Femur (tissue), 1 donor: ENCODE results near the gene LPA.
"Not testable (repeated sequence)": the region's sequence is repeated elsewhere in the genome, so short reads cannot be mapped to it uniquely, and the experiment has no call there.

Experiments
- DNase-seq: peaks from one replicate; pipeline ENCODE4 v3.0.0-alpha.2; 2017

Gene LPA

GRCh38 chr6:160659562-160659961, 4.5 kb downstream of the LPA start:
- DNase-seq, result no peak

GRCh38 chr6:160634706-160635105, 29.4 kb downstream of the LPA start:
- DNase-seq, result no peak

GRCh38 chr6:160595838-160596832, 67.9 kb downstream of the LPA start:
- DNase-seq, result no peak

- DNase-seq, result not testable (repeated sequence)
Measured at GRCh38 chr6:160595297-160595696, 68.8 kb downstream of the LPA start.

GRCh38 chr6:160586374-160586773, 77.7 kb downstream of the LPA start:
- no peak for DNase-seq

- DNase-seq, result no peak
Measured at GRCh38 chr6:160583794-160584193, 80.3 kb downstream of the LPA start.

GRCh38 chr6:160581406-160581805, 82.7 kb downstream of the LPA start:
- DNase-seq, result no peak

GRCh38 chr6:160578515-160578914, 85.6 kb downstream of the LPA start:
- DNase-seq, result not testable (repeated sequence)

GRCh38 chr6:160573943-160574342, 90.1 kb downstream of the LPA start:
- DNase-seq, result no peak

- DNase-seq, result not testable (repeated sequence)
Measured at GRCh38 chr6:160571201-160571600, 92.9 kb downstream of the LPA start.

- no peak for DNase-seq
Measured at GRCh38 chr6:160544802-160545201, 119.3 kb downstream of the LPA start.

GRCh38 chr6:160535270-160535669, 128.8 kb downstream of the LPA start:
- no peak for DNase-seq

- DNase-seq, result peak; percentile 74
Measured at GRCh38 chr6:160534050-160534696, 129.9 kb downstream of the LPA start.

GRCh38 chr6:160532315-160532714, 131.8 kb downstream of the LPA start:
- no peak for DNase-seq

- DNase-seq, result no peak
Measured at GRCh38 chr6:160531826-160532225, 132.2 kb downstream of the LPA start.

- not testable (repeated sequence) for DNase-seq
Measured at GRCh38 chr6:160529524-160529923, 134.6 kb downstream of the LPA start.

- no peak for DNase-seq
Measured at GRCh38 chr6:160523223-160523622, 140.9 kb downstream of the LPA start.

GRCh38 chr6:160520043-160520904, 143.8 kb downstream of the LPA start:
- peak; percentile 84 for DNase-seq

GRCh38 chr6:160519603-160520042, 144.5 kb downstream of the LPA start:
- DNase-seq, result no peak

GRCh38 chr6:160519133-160519532, 144.9 kb downstream of the LPA start:
- DNase-seq, result no peak

GRCh38 chr6:160513836-160514235, 150.2 kb downstream of the LPA start:
- no peak for DNase-seq

GRCh38 chr6:160510976-160511617, 153.0 kb downstream of the LPA start:
- no peak for DNase-seq
